HG03025 (cell line): Measurements from ENCODE around the gene DOCK1.

Experiments
- ATAC-seq: cut with Tn5 transposase; IDR thresholded peaks from one replicate; pipeline ENCODE4 v1.9.1; 2021; ENCODE audit warnings: mild to moderate bottlenecking, moderate library complexity; ENCODE audit not compliant: unreplicated experiment, low FRiP score

Gene DOCK1

DNA sequence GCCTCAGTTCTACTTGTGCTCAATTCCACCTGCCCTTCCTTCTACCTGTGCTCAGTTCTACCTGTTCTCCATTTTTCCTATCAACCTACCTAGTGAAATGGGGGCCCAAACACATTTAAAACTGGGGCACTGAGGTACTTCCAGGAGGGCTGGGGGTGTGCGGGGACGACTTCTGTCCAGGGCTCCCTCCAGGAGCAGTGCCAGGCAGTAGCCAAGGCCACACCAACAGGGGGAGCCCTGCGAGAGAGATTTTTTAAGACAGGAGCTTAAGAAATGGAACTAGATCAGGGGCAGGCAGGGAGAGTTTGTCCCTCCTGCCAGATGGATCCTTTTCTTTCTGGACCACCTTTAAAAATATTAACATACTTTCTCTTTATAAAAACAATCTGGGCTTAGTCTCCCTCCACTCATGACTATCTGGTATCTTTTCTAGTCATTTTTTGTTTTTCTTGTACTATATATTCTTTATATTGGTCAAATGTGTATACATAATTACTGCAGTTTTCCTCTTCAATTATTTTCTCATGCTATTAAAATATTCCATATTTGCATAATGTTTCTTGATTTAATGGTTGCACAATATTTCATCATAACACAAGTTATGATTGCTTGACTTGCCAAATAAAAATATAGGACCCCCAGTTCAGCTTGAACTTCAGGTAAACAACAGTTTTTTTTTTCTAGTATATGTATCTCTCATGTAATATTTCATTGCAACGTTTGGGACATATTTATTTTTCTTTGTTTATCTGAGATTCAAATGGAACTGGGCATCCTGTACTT is 338.5 kb downstream of the DOCK1 start:
- no peak for ATAC-seq

DNA sequence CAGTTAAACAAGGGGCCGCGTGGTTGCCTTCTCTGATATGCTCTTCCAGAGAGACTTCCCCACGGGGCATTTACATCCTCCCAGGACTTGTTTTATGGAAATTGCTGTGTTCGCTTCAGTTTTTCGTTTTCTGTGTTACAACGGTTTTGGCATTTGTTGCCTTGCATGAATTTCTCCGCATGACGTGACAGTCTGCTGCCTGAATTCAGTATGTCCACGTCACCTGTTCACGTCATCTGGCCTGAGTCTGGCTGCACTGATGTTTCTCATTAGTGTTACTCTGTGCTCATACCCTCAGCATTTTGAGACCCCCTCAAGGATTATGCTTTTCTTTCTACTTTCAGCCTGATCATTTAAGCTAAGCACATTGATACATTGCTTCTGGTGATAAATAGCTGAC is 340.2 kb downstream of the DOCK1 start:
- no peak for ATAC-seq

DNA sequence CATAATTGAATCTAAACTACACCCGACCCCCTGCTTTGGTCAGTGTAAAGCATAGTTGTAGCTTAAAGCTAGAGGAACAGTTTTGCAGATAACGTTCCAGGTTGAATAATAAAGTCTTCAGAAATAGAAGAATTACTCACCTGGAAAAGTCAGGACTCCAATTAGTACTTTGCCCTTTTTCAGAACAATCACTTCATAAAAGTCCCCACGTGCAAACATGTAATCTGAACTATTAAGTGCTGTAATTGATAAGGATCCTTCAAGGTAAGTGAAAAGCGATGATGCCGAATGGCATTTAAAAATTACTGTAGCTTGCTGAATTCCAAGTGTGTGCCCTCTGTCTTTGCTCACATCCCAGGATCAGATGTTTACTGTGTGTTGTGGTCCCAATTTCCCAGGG is 344.8 kb downstream of the DOCK1 start:
- ATAC-seq: no peak

DNA sequence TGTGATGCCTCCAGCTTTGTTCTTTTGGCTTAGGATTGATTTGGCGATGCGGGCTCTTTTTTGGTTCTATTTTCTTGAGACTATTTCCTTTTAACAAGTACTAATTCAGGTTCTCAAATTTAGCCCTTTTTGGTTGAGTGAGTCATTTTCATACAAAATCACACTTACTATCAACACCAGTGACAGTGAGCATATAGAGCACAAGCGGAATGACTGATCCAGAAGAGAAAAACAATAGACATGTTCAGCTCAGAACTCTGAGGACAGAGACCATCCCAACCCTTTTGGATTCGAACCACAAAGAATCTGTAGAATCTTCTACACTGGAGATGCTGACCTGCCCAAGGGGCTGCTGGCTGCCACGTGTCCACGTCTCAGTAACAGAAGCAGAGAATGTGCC is 347.6 kb downstream of the DOCK1 start:
- no peak for ATAC-seq

DNA sequence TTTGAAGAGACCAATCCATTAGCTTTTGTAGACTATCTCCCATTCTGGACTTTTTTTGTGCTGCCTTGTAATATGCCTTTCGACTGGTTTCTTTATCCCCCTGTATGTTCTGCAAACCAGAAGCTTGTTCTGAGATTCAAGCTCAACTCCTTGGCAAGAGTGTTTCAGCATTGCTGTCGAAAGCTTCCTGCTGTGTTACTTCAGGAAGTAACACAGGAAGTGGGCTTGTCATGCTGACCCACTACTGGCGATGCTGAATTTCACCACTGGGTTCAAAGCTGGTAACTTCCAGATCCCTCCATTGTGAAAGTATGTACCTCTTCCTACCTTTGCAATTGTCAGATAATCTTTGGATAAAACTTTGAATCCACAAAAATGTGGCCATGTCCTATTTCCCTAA is 349.0 kb downstream of the DOCK1 start:
- ATAC-seq: no peak

DNA sequence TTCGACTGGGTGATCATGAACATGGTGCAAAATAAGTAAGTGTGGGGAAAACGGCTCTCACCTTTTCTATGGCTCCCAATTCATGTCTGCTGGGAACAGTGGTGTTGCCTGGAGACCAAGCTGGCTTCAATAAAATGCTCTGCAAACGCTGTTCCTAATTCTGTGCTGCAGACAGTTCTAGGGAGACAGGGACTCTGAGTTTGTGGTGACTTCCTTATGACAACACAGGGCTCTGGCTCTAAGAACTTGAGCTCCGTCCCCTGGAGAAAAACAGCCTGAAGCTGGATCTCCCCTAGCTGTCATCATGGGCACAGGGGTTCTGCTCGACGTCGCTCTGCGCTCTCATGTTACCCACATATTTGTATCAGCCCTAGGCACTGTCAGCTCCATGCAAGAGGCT is 352.2 kb downstream of the DOCK1 start:
- no peak for ATAC-seq

DNA sequence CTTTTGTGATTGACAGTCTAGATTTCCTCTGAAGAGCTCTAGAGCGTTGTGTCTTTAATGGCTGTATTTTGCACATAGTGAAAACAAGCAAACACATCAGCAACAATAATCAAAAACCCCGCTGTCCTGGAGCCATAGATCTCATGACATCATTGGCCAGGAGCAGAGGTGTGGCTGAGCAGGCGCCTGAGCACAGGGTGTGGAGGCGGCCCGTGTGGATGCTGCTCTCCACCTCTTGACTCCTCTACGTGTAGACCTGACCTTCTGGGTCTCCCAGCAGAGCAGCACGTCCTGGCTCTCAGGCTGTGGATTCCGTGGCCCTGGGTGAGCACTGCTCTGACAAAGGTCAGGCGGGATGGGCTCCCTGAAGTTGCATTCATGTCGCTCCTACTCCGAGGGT is 354.1 kb downstream of the DOCK1 start:
- ATAC-seq: no peak

DNA sequence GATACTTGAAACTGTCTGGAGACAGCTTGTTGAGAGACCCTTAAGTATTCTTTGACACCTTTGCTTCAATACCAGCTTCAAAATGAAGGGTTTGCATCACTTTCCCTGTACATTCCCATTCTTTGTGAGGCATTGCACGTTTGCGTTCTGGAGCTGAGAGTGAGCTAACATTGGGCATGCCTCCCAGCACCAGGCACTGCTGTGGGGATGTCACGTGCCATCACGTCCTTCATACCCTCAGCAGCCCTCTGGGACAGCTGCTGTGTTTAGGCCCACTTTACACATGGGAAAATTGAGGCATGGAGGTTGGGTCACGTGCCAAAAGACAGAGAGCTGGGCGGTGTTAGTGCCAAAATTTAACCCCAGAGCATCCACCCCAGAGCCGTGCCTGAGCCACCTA is 357.4 kb downstream of the DOCK1 start:
- ATAC-seq: no peak

DNA sequence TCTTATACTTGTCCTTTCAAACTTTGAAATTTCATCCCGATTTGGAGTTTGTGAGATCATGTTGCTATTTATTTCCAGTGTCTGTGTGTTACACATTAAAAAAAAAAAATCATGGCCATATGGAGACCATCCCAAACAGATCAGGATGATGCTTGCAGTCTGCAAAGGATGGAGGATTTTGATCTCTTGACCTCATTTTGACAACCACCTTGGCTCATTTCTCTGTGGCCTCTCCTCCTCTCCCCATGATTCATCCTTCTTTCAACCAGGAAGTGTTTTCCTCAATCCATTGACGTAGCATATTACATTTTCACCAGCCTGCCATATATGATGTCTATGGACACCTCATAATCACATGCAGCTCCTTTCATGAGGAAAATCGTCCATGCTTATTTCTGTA is 360.1 kb downstream of the DOCK1 start:
- ATAC-seq: no peak

DNA sequence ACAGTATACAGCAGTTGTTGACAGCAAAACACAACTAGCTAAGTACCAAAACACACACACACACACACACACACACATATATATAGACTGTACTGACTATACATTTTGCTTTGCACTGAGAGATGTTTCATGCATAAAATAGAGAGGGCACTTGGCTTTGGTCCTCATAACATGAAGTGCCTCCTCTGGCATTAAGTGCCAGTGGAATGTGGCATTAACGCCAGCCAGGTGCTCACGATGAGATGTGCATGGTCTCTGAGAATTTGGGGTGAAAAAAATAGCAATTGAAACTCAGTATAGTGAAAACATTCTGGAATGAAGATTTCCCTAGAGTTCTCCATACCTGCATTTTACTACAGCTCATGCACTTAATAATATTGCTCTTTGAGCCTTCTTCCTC is 361.2 kb downstream of the DOCK1 start:
- no peak for ATAC-seq

DNA sequence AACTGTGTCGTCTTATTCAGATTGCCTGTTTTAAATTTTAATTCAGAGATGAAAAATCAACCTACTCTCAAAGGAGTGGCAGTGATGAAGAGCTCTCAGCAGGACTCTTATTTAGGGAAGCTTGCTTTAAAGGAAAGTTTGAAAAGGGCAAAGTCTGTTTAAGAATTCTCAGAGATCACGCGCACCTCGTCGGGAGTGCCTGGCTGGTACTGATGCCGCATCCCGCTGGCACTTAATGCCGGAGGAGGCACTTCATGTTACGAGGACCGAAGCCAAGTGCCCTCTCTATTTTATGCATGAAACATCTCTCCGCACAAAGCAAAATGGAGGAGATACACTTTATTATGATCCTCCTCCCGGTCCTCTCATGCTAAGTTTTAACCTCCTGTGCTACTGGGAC is 362.2 kb downstream of the DOCK1 start:
- no peak for ATAC-seq

DNA sequence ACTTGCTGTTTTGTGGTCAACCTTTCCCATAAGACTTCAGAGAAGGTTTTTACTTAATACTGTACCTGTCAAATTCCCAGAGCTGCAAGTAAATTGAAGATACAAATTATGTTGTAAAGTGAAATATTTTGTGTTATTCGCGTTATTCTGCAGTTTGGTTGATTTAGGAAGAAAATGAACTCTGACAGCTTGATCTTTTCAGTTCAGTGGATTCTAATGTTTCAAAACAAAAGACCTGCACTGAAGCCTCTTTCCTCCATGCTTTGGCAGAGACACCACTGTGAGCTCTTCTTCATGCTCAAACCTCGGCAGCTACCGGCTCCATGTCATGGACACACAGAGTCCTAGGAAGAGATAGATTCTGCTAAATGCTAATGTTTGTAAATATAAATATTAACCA is 366.8 kb downstream of the DOCK1 start:
- no peak for ATAC-seq

DNA sequence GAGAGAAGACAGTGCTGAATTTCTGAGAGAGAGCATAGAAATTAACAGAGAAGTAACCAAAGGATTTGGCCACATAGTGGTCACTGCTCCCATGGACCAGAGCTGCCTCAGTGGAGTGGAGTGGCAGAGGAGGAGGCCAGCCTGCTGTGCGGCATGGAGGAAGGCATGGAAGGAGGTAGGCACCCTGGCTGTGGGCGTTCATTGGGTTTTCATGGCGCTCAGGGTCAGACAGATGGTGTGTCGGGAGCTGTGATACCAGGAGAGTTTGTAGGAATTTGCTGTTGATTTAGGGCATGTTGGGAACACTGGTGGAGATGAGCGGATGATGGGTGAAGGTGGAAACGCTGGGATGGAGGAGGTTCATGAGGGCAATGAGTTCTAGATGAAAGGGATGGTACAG is 370.0 kb downstream of the DOCK1 start:
- no peak for ATAC-seq

DNA sequence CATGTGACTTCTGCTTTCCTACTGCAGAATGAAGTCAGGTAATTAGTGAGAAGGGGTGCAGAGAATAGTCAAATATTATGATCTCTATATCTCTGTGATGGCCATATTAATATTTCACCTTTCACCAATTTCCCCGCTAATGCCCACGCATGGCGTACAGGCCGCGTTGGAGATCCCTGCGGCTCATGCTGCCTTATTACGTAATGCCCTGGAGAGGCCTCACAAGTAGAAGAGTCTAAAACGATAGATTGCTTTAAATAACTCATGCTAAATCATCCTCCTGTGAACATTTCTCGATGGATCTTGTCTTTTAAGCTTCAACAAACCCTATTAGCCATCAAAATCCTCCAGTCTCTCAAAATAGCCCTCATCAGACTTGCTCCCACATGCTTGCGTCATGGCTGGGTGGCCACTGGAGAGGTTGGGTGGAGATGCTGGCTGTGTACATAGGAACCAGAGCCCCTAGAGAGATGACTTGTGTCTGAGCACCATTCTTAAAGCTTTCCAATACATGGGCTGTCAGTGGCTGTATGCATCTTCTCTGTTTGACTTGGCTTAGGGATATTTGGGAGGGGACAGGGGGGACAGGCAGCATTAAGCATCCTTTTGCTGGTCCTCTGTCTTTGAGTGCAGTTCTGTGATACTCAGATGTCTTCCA is 370.7 kb downstream of the DOCK1 start:
- ATAC-seq: no peak

DNA sequence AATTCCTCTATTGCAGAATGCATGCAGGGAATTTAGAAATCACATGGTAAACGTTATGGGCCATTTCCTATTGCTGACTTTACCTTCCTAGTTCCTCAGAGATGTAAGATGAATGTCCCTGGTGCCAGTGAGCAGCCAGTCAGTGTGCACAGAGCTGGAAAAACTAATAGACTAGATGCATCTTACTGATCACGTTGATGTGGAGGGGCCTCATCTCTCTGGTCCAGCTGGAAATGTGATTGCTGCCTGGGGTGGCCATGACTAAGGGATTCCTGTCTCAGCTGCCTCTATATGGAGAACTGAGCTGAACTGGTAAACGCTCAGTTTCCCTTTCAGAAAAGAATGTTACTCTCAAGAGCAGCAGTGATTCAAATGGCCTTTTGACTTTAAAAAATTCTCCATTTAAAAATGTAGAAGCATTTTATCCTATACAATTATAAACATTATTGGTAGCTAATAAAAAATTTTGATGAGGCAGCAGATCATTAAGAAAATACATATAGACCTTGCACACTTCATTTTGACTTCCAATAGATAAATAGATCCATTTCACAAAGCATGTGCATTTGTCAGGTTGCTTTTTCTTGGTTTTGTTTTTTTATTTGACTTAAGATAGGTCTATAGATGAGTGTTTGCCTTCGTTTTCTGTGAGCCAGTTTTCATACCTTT is 371.7 kb downstream of the DOCK1 start:
- ATAC-seq: no peak

DNA sequence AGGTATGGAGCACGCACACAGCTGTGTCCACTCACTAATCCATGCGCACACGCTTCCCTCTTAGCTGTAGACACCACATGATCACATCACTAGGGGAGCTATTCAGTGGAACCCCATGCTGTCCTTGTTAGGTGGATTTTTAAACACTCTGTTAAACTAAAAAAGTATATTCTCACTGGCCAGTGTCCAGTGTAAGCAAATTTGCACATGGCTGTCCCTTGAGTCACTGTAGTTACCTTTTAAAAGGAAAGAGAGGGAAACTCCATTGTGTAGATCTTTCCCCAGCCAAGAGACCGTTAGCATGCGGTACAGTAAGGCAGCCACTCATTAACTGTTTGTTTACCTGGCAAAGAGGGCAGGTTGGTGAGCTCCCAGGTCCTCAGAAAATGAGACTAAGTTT is 372.8 kb downstream of the DOCK1 start:
- no peak for ATAC-seq

DNA sequence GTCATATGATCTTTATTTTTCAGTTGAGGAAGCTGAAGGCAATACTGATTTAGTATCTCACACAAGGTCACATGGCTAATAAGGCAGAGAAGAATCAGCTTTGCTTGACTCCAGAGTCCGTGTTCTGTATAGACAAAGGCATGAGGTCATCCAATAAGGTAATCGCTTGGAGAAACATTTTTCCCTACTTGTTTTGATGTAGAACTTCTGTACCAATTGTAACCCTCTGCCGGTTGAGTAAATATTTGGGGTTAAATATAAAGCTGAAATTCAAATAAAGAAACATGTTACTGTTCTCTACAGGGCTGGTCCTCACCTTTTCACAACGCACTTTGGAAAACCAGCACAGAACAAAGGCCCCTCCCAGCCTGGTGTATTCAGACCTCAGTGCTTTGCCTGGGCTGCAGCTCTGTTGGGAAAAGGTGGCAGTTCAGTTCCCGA is 374.1 kb downstream of the DOCK1 start:
- no peak for ATAC-seq

DNA sequence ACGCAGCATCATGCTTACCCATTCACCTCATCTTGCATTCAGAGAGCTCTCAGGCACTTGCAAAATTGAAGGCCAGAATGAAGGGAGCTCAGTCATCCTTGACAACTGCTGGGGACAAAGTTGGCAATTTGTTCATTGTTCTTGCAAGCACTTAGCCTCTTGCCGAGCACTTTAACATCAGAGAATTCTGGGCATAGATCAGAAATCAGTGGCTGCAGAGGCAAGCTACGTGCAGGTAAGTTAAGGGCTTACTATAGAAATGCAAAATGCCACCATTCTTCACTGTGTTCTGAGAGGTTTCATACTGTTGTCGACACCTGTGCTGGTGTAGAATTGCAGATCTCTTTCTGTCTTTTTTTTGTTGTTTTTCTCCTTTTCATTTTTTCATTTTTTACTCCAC is 375.2 kb downstream of the DOCK1 start:
- no peak for ATAC-seq

DNA sequence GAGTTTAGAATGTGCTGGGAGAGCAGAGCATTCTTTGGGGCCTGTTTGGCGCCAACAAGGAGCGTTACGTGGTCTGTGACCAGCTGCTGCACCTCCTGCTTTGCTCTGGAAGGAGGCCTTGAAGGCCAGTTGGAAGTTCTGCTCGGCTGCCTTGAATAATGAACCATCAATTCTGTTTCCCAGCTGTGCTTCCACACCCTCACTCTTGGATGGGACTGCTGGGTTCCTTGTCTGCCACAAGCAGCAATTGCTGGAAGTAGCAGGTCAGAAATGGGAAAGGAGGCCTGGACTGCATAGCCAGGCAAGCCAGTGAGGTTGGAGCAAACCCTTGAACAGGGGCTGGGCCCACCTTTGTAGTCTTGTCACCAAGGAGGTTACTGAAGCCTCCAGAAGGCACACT is 377.8 kb downstream of the DOCK1 start:
- ATAC-seq: no peak

DNA sequence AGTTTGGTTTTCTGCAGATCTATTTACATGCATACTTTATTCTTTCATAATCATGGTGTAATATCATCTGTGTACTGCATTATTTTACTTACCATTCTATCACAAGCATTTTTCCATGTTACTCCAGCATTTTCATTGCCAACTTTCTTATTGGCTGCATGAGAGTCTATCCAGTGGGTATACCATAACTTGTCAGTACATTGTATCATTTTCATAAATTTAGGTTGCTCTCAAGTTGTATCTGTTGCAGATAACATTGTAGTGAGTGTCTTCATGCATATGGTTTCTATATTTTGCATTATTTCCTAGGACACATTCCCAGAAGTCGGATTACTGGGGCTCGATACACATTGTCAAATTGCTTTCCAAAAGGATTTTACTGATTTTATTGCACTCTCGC is 378.3 kb downstream of the DOCK1 start:
- no peak for ATAC-seq

DNA sequence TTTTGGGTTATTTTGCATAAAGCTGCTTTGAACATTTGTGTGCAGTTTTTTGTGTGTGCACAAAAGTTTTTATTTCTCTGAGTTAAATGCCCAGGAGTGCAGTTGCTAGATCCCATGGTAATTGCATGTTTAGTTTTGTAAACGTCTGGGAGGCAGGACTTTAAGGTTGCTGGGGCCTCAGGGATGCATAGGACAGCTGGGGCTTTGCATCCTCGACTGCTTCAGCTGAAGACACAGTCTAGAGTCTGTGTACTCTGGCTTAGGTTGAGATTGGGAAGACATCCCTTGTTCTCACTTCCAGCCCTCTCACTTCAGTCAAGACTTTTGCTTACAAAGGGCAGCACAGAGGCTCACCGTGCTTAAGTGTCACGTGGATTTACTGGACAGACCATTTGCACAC is 385.6 kb downstream of the DOCK1 start:
- no peak for ATAC-seq

DNA sequence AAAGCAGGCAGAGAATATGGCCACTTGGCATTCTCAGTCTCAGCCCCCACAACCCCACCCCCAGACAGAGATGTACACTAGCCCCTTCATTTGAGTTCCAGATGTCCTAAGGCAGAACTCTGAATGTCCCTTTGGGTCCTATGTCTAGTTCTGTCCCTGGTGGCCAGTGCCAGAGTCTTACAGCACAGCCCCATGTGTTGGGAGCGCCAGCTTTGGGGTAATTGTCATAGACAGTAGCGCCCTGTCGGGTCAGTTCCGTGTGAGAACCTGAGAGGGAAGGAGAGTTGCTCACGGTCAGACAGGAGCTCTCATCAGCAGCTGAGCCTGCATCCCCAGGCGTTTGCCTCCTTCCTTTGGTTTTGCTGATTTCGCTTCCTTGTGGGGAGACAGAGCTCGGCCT is 386.1 kb downstream of the DOCK1 start:
- ATAC-seq: no peak
